Measurements from ENCODE around the gene TMEM131L.

Gene TMEM131L

GRCh38 chr4:153479101-153479500 is 12.9 kb downstream of the TMEM131L start:
- no peak for DNase-seq (ENCODE audit: low read depth in 2 of 2)

DNA sequence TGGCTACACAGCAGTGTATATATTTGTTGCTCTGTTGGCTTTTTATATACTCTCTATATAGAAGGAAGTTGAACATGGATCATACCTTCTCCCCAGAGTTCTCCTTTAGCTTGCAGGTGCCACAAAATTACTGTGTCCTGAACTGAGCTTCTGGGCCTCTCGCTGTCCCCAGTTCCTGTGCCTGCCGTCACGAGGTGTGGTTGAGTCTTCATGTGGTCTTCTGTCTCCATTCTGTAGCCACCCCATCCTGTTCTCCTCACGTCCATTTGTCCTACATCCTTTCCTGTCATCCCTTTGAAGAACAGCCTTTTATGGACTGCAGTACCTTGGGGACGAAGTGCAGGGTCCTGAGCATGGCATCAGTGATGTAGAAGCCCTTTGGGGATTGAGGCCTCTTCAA is 14.5 kb downstream of the TMEM131L start:
- DNase-seq (ENCODE audit: low read depth in 2 of 2): no peak

DNA sequence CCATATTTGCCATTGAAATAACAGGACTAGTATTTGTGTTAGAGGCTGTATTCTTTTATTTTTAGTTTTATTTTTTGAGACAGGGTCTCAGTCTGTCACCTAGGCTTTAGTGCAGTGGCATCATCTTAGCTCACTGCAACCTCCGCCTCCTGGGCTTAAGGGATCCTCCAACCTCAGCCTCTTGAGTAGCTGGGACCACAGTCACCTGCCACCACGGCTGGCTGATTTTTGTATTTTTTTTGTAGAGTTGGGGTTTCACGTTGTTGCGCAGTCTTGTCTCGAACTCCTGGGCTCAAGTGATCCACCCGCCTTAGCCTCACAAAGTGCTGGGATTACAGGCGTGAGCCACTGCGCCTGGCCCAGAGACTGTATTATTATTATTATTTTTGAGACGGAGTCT is 15.3 kb downstream of the TMEM131L start:
- DNase-seq (ENCODE audit: low read depth in 2 of 2): no peak

DNA sequence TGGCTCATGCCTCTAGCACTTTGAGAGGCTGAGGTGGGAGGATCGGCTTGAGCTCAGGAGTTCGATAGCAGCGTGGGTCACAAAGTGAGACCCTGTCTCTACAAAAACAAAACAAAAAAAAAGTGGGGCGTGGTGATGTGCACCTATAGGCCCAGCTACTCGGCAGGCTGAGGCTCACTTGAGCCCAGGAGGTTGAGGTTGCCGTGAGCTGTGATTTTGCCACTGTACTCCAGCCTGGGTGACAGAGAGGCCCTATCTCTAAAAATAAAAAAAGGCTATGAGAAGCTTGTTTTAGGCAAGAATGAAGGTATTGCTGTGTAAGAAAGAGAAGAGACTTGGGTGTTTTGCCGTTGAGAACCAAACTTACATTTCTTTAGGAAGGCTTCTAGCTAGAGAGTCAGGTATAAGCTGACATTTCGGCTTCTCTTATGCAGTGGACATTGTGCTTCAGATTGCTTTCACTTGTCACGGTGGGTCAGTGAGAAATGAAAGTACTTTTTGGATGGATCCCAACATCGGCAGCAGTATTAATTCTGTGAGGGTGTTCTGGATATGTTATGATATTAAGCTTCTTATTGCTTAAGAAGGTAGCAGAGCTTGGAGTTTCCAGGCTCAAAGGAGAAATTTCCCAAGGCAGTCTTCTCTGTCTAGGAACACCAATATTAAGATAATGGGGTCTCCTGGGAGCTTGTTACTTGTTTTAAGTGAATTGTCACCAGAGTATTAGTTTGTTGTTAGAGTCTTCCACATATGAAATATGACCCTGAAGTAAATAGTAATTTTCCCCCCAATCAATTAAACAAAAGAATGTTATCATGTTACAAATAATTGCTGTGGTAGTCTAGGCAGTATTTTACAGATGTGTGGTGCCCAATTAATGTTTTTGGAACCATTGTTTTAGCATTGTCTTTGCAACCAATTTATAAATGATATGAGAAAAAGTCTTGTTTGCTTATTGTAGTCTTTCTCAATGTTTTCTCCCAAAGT is 17.6 kb downstream of the TMEM131L start:
- DNase-seq (ENCODE audit: low read depth in 2 of 2): no peak

DNA sequence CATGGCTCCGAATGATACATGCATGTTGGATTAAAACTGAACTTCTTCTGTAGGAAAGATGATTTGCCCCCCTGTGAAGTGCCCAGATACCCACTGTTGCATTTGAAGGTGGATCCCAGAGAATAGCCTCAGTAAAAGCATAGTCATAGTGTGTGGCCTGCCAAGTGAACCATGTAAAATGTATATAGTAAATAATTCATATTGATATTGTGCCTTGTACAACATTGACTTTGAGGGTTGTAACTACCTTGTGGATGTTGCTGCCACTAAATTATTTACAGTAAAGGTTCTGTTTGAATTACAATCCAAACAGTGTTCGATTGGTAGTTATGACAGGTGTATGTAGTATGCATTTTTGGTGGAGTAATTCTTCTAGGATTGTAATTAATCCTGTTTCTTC is 19.2 kb downstream of the TMEM131L start:
- DNase-seq (ENCODE audit: low read depth in 2 of 2): no peak

DNA sequence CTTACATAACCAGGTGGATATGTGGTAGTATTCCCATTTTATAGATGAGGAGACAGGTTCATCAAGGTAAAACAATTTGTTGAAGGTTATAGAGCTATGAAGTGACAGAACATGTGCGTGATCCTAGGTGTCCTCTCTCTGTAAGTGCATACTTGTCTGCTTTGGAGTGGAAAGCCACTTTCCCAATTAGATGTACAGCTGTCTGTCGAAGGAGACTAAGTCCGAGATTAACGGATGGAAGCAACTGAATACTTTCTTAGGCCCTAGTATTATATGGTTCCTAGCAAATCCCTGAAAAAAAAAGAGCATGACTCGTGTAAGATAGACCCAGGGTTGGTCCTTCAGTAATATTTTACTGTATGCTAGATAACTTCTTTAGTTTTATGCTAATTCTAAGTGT is 19.7 kb downstream of the TMEM131L start:
- DNase-seq (ENCODE audit: low read depth in 2 of 2): no peak

GRCh38 chr4:153486281-153487151 is 20.4 kb downstream of the TMEM131L start:
- no peak for DNase-seq (ENCODE audit: low read depth in 2 of 2)

- DNase-seq (ENCODE audit: low read depth in 2 of 2): peak in 1 of 2 donors; percentile 70
Observed at GRCh38 chr4:153488006-153488891, 22.1 kb downstream of the TMEM131L start.

DNA sequence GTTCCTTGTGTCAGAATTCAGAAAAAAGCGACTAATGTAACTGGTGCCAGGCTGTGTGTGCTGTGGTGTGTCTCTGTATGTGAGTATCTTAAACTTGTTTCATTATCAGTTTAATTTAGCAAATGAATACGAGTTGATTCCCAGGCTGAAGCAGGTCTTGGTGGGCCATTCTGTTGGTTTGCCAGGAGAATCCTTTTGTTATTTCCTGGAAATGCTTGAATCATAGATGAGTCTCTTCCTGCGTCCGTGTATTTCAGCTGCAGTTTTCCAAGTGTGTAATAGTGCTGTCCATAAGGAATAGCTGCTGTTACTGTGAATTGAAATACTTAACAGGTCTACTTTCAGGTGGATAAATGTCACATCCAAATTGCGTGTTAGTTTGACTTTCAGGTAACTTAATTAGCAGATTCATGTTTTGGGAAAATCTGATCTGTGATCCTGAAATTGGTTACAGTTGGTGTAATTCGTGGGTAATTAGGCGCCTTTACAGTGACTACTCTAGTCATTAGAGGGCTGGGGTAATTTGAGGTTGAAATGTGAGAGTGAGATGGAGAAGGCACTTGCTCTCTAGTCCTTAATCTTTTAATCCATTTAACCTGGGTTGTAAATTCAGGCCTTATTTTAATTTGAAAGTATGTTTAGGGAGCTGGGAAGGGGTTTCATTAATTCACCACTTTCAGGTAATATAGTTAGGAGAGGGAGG is 23.8 kb downstream of the TMEM131L start:
- no peak for DNase-seq (ENCODE audit: low read depth in 2 of 2)

DNA sequence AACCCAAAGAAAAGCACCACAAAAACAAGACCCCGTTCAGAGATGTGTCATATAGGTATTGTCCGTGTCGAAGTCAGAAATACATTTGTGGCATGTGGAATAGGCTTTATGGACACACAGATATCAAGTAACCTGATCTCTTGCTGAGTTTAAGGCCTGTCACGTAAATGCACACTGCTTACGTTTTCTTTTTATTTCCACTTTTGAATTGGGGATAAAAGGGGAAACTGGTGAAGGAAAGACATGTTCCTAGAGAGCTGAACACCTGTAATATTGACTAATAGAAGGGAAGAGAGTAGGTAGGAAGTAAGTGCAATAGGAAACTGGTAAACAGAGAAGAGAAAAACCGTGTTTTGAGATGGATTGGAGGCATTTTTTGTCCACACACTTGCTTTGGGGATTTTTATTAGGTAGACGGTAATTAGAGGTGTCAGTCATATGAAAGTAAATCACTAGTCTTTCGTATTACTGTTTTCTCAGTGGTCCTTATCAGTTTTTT is 24.9 kb downstream of the TMEM131L start:
- no peak for DNase-seq (ENCODE audit: low read depth in 2 of 2)

GRCh38 chr4:153494562-153494961 is 28.4 kb downstream of the TMEM131L start:
- no peak for DNase-seq (ENCODE audit: low read depth in 2 of 2)

DNA sequence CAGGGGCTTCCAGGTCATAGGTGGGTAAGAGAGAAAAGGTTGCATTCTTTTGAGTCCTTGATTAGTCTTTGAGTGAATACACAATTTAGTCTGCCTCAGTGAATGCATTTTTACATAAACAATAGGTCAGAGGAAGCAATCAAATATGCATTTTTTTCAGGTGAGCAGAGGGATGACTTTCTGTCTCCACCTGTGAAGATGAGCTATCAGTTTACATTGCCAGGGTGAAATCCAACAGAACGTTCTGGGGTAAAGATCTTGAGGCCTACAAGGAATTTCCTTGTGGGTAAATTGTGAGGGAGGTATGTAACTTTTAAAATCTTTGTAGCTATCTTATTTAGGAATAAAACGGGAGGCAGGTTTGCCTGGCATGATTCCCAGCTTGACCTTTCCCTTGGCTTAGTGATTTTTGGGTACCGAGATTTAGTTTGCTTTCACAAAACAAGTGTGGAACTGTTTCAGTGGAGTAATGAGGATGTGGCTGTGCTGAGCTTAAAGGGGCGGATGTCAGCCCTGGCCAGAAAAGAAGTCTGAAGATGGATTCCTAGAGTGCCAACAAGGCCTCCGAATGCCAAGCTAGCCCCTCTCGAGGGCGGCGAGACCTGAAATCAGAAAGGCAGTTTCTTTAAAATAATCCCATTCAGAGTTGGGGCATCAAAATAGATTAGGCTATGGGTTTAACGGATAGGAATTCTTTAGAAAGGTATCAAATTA is 29.5 kb downstream of the TMEM131L start:
- no peak for DNase-seq (ENCODE audit: low read depth in 2 of 2)

DNA sequence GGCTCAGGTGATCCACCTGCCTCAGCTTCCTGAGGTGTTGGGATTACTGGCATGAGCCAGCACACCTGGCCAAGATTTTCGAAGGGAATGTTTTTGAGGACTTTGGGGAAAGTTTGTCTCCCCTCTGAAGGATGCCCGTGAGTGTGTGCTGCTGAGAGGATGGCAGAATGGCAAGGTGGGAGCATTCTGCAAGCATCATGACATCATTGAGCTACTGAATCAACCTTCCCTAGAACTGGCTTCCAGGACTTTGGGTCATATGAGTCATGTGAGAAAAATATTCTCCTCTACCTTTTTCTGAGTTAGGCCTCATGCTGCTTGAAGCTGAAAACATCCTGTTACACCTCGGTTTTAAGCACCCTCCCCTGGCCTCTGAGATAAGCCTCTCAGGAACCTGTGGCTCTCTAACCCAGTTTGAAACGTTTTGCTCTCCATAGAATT is 31.0 kb downstream of the TMEM131L start:
- no peak for DNase-seq (ENCODE audit: low read depth in 2 of 2)

- no peak for DNase-seq (ENCODE audit: low read depth in 2 of 2)
Observed at GRCh38 chr4:153497988-153498967, 32.1 kb downstream of the TMEM131L start.

- DNase-seq (ENCODE audit: low read depth in 2 of 2): no peak
Observed at GRCh38 chr4:153499005-153499404, 32.8 kb downstream of the TMEM131L start.

GRCh38 chr4:153501578-153501977 is 35.4 kb downstream of the TMEM131L start:
- DNase-seq (ENCODE audit: low read depth in 2 of 2): no peak

- DNase-seq (ENCODE audit: low read depth in 2 of 2): no peak
Observed at GRCh38 chr4:153502584-153502983, 36.4 kb downstream of the TMEM131L start.

Data from stimulated activated CD4-positive, alpha-beta T cell treated with anti-CD3 and anti-CD28 coated beads, Interleukin-4, amount 100 ng/mL, for 48 hours (primary cell).